Upper lobe of right lung (tissue), 1 donor: ENCODE measurements around the gene STX7. TPM values are rescaled to one million over a fixed set of nuclear protein-coding genes. Genes with fewer than 3 reads are reported as not detected.

ENCODE experiments used
- ATAC-seq: fragments of 200-7000 bp; cut with Tn5 transposase; one replicate; pipeline ENCODE4 v1.9.1; 2020; ENCODE audit warnings: mild to moderate bottlenecking, moderate library complexity
- DNase-seq: peaks from one replicate; pipeline ENCODE4 v3.0.0-alpha.2; 2020
- H3K27ac ChIP-seq: fragments of 200-600 bp; one replicate; pipeline ENCODE4 v1.8.0; 2022
- H3K27me3 ChIP-seq: fragments of 200-600 bp; one replicate; pipeline ENCODE4 v1.8.0; 2022; ENCODE audit warnings: mild to moderate bottlenecking
- H3K36me3 ChIP-seq: fragments of 200-600 bp; one replicate; pipeline ENCODE4 v1.8.0; 2022
- H3K4me1 ChIP-seq: fragments of 200-600 bp; one replicate; pipeline ENCODE4 v1.8.0; 2022
- H3K4me3 ChIP-seq: fragments of 200-600 bp; one replicate; pipeline ENCODE4 v1.8.0; 2022; ENCODE audit warnings: mild to moderate bottlenecking
- H3K9me3 ChIP-seq: fragments of 200-600 bp; one replicate; pipeline ENCODE4 v1.8.0; 2022
- CTCF ChIP-seq: fragments of 200-600 bp; IDR thresholded peaks from one replicate; pipeline ENCODE4 v1.8.0; 2022; ENCODE audit warnings: antibody characterized with exemption
- intact Hi-C: fragments of 100-400 bp; cut with DNase I; formaldehyde crosslinking; loops from one replicate; pipeline ENCODE4 v1.11.0; 2022
- total RNA-seq: library from RNA; stranded (reverse); fragmentation: NEBNext Ultra II Directional; extraction: Animal tissue kit (Norgen Biotek cat#: 25700); gene quantifications from one replicate; pipeline ENCODE4 v1.2.1, GENCODE V29; 2021
- donor health status: DM: no; HTN: yes; CAD: no; lungs with severe emphysema.

The STX7 gene
- total RNA-seq, 1 donor from 2014 or later = 89.1 TPM

GRCh38 chr6:132404736-132405135 lies 108.2 kb downstream of the STX7 start:
- H3K36me3 ChIP-seq = no peaks in the 10 kb centered on the region
- no peaks in the 10 kb centered on the region for H3K9me3 ChIP-seq
- H3K27ac ChIP-seq = no peak overlapping the region
- DNase-seq (no peak), ATAC-seq (no peak)
- no peak overlapping the region for H3K4me3 ChIP-seq
- peaks cover 18% of the 10 kb centered on the region for H3K27me3 ChIP-seq
- no peaks in the 10 kb centered on the region for H3K4me1 ChIP-seq
- no peak for TF ChIP-seq CTCF
- intact Hi-C loops = no loop called here

- H3K27me3 ChIP-seq = peaks cover 21% of the 10 kb centered on the region
- H3K4me3 ChIP-seq = no peak overlapping the region
- DNase-seq (no peak), ATAC-seq (no peak)
- no peak for TF ChIP-seq CTCF
- no peaks in the 10 kb centered on the region for H3K36me3 ChIP-seq
- no peaks in the 10 kb centered on the region for H3K9me3 ChIP-seq
- H3K4me1 ChIP-seq = no peaks in the 10 kb centered on the region
- intact Hi-C loops = no loop called here
- H3K27ac ChIP-seq = no peak overlapping the region
Observed at GRCh38 chr6:132404330-132404729, 108.6 kb downstream of the STX7 start.

- Histone ChIP-seq H3K36me3 (no peaks in the 10 kb centered on the region), H3K4me1 (no peaks in the 10 kb centered on the region), H3K9me3 (no peaks in the 10 kb centered on the region), H3K27ac (peak overlapping the region; percentile 63), H3K27me3 (peaks cover 24% of the 10 kb centered on the region), H3K4me3 (peak overlapping the region; percentile 65)
- ATAC-seq (peak; percentile 4), DNase-seq (no peak)
- no peak for TF ChIP-seq CTCF
- intact Hi-C loops = no loop called here
Observed at GRCh38 chr6:132401618-132402285, 111.2 kb downstream of the STX7 start.

- no peak for TF ChIP-seq CTCF
- Histone ChIP-seq H3K9me3 (no peaks in the 10 kb centered on the region), H3K27ac (peak within 1 kb of the TSS; percentile 63), H3K36me3 (no peaks in the 10 kb centered on the region), H3K4me3 (peak within 1 kb of the TSS; percentile 65), H3K4me1 (no peaks in the 10 kb centered on the region), H3K27me3 (peaks cover 24% of the 10 kb centered on the region)
- DNase-seq (peak; percentile 75), ATAC-seq (peak; percentile 96)
- intact Hi-C loops = no loop called here
Observed at GRCh38 chr6:132400883-132401617, 111.9 kb downstream of the STX7 start, which contains the start of gene MOXD1. Gene MOXD1 (minus strand): TSS chr6:132401475. CDS start chr6:132401426, 49 bp downstream.

GRCh38 chr6:132400555-132400882 lies 112.4 kb downstream of the STX7 start:
- no peak for TF ChIP-seq CTCF
- intact Hi-C loops = no loop called here
- no peaks in the 10 kb centered on the region for H3K36me3 ChIP-seq
- H3K27ac ChIP-seq = peak overlapping the region; percentile 63
- no peaks in the 10 kb centered on the region for H3K4me1 ChIP-seq
- H3K9me3 ChIP-seq = no peaks in the 10 kb centered on the region
- H3K27me3 ChIP-seq = peaks cover 24% of the 10 kb centered on the region
- ATAC-seq (peak; percentile 16), DNase-seq (no peak)
- H3K4me3 ChIP-seq = peak overlapping the region; percentile 65
